SJCRH30 (cell line): ENCODE results near the gene NUPR1. TPM values are rescaled to one million over a fixed set of nuclear protein-coding genes. Genes with fewer than 3 reads are reported as not detected.

Experiments used
- DNase-seq, 2 experiments: peaks; one replicate each; pipeline ENCODE4 v3.0.0-alpha.2; 2015 to 2020
- H3K27ac ChIP-seq: fragments of 250-450 bp; sonication (Bioruptor Pico); 2 replicates; pipeline ENCODE4 v1.5.1; 2020; ENCODE audit warnings: mild to moderate bottlenecking, moderate library complexity
- H3K27me3 ChIP-seq: fragments of 250-450 bp; sonication (Bioruptor Pico); 2 replicates; pipeline ENCODE4 v1.5.1; 2020; ENCODE audit warnings: mild to moderate bottlenecking, moderate library complexity
- H3K36me3 ChIP-seq: fragments of 250-450 bp; sonication (Bioruptor Pico); 2 replicates; pipeline ENCODE4 v1.5.1; 2020; ENCODE audit warnings: mild to moderate bottlenecking, moderate library complexity
- H3K4me1 ChIP-seq: fragments of 250-450 bp; sonication (Bioruptor Pico); 2 replicates; pipeline ENCODE4 v1.5.1; 2020; ENCODE audit warnings: mild to moderate bottlenecking, moderate library complexity
- H3K4me3 ChIP-seq: fragments of 250-450 bp; sonication (Bioruptor Pico); 2 replicates; pipeline ENCODE4 v1.5.1; 2020; ENCODE audit warnings: mild to moderate bottlenecking, moderate library complexity
- H3K9me3 ChIP-seq: fragments of 250-450 bp; sonication (Bioruptor Pico); replicated peaks from 2 replicates; pipeline ENCODE4 v1.5.1; 2020; ENCODE audit warnings: mild to moderate bottlenecking, moderate library complexity
- total RNA-seq: library from RNA; depleted of rRNA; stranded (reverse); fragments of >200 nt; shearing (Covaris generic); gene quantifications from 2 replicates; pipeline ENCODE4 v1.2.3, GENCODE V29; 2014

NUPR1 gene
- total RNA-seq, 1 experiment from 2014 or later: not detected

DNA sequence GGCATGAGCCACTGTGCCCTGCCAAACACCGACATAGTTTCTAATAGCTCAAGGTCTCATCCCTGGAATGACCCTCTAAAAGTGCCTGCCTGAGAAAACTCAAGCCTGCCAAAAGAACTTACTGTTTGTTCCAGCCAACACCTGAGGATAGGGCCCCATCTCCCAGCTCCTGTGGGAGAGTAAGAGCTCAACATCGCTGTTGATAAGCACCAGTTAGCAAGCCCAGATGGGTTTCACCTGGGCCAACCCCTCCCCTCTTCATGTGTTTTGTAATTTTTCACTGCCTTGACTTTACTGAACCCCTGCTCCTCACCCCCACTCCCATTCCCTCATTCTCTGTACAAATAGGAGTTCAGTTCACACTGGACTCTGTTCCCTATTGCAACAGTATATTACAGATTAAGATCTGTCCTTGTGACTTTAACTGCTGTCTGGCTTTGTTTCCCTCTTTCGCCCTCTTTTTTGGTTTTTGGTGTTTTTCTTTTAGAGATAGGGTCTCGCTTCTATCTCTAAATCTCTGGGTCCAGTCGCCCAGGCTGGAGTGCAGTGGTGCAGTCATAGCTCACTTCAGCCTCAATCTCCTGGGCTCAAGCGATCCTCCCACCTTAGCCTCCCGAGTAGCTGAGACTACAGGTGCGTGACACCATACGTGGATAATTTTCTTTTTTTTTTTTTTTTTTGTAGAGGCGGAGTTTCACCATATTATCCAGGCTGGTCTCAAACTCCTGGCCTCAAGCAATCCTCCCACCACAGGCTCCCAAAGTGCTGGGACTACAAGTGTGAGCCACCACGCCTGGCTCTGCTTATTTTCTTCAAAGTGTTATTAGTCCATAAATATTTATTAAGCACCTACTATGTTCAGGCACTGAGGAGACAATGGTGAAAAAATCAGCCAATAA, 12.3 kb downstream of the NUPR1 start:
- H3K27me3 ChIP-seq: no peaks in the 10 kb centered on the region
- no peaks in the 10 kb centered on the region for H3K9me3 ChIP-seq
- H3K4me3 ChIP-seq: no peak overlapping the region
- DNase-seq: no peak
- H3K4me1 ChIP-seq: no peaks in the 10 kb centered on the region
- no peak overlapping the region for H3K27ac ChIP-seq
- H3K36me3 ChIP-seq: no peaks in the 10 kb centered on the region

DNA sequence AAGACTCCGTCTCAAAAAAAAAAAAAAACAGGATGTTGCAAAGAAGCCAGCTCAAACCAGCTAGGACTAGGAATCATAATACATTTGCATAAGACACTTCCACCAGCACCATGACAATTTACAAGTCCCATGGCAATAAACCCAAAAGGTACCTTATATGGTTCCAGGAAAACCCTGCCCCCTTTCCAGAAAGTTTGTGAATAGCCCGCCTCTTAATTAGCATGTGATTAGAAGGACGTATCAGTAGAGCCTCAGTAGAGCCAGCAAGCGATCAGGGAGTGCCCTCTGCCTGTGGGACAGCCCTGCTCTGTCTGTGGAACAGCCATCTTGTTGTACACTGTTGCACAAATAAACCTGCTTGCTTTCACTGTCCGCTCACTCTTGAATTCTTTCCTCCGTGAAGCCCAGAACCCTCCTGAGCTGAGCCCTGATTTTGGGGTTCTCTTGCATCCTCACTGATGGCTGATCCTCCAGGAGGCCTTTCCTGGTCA, 14.0 kb downstream of the NUPR1 start:
- Histone ChIP-seq H3K9me3 (no peaks in the 10 kb centered on the region), H3K27me3 (no peaks in the 10 kb centered on the region), H3K36me3 (no peaks in the 10 kb centered on the region), H3K4me1 (no peaks in the 10 kb centered on the region), H3K4me3 (no peak overlapping the region), H3K27ac (no peak overlapping the region)
- DNase-seq: no peak

DNA sequence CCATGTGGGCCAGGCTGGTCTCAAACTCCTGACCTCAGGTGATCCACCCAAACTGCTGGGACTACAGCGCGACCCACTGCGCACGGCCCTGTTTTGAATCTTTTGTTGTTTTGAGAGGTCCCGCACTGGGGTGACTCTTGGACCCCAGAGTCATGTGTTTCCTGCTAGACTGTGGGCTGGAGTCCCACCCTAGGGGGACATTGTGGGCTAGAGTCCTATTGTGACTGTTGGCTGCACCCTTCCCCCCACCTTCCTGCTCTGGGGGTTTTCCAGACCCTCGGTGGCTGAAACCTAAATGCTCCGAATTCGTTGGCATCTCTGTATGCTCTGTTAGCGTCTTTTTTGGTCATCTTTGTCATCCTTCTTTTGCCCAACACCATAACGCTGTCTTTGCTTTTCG, 16.0 kb downstream of the NUPR1 start:
- Histone ChIP-seq H3K4me1 (no peaks in the 10 kb centered on the region), H3K27ac (no peak overlapping the region), H3K9me3 (no peaks in the 10 kb centered on the region), H3K36me3 (no peaks in the 10 kb centered on the region), H3K4me3 (no peak overlapping the region), H3K27me3 (no peaks in the 10 kb centered on the region)
- no peak for DNase-seq

DNA sequence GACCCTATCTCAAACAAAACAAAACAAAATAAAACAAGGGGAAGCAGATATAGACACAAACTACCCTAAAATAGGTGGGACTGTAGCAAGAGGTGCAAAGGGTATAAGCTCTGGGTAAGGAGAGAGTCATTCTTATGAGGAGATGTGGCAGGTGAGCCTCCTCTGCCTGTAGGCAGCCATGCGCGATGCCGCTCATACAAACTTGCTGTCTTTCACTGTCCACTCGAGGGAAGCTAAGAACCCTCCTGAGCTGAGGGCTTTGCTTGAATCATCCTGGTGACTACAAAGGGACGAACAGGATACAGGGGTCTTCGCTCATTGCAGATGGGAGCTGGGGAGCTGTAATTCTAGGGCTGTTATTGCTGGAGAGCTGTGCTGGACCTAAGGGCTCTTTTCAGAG, 17.3 kb downstream of the NUPR1 start:
- Histone ChIP-seq H3K4me1 (no peaks in the 10 kb centered on the region), H3K27me3 (no peaks in the 10 kb centered on the region), H3K4me3 (no peak overlapping the region), H3K9me3 (no peaks in the 10 kb centered on the region), H3K36me3 (no peaks in the 10 kb centered on the region), H3K27ac (no peak overlapping the region)
- no peak for DNase-seq

DNA sequence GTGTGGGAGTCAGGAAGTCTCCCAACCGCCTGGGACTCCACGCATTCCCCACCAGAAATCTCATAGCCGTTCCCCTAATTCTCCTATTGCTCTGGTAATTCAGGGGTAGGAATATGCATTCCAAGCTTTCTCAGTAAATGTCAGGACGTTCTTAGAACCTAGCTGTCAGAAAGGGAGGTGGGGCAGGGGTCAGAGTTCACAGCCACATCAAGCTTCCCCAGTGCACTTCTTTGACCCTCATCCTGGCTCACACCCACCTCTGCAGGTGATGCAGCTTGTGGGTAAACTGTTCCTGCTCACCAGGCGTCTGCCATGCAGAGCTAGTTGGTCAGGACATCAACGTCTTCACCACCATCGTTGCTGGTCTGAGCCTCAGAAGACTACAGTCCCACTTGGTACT, 18.1 kb downstream of the NUPR1 start:
- Histone ChIP-seq H3K9me3 (no peaks in the 10 kb centered on the region), H3K4me3 (no peak overlapping the region), H3K27me3 (no peaks in the 10 kb centered on the region), H3K4me1 (no peaks in the 10 kb centered on the region), H3K36me3 (no peaks in the 10 kb centered on the region), H3K27ac (no peak overlapping the region)
- DNase-seq: no peak

DNA sequence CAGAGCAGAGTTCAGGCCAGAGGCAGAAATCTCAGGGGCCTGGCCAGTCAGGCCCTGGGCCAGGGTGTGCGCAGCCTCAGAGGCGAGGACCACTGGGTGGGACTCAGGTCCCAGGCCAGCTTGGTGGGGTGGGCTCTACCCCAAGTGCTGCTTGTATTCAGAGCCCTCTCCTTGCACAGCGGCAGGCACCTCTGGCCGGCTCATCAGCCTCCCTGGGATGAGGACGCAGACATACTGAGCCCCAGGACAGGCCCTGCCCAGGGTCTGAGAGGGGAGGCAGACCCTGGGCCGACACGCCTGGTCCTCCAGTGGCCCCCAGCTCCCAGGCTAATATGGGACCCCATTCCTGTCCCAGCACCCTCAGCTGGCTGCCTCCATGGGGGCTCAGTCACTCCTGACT, 24.5 kb downstream of the NUPR1 start:
- DNase-seq: no peak
- H3K36me3 ChIP-seq: no peaks in the 10 kb centered on the region
- H3K27me3 ChIP-seq: no peaks in the 10 kb centered on the region
- no peak overlapping the region for H3K27ac ChIP-seq
- H3K9me3 ChIP-seq: no peaks in the 10 kb centered on the region
- H3K4me1 ChIP-seq: no peaks in the 10 kb centered on the region
- no peak overlapping the region for H3K4me3 ChIP-seq

GRCh38 chr16:28513484-28514181, 25.1 kb downstream of the NUPR1 start:
- Histone ChIP-seq H3K36me3 (no peaks in the 10 kb centered on the region), H3K27me3 (no peaks in the 10 kb centered on the region), H3K4me3 (no peak overlapping the region), H3K4me1 (no peaks in the 10 kb centered on the region), H3K9me3 (no peaks in the 10 kb centered on the region), H3K27ac (no peak overlapping the region)
- DNase-seq: no peak

GRCh38 chr16:28511801-28512789, 26.7 kb downstream of the NUPR1 start:
- H3K4me3 ChIP-seq: no peak overlapping the region

GRCh38 chr16:28511031-28511430, 27.7 kb downstream of the NUPR1 start:
- Histone ChIP-seq H3K36me3 (no peaks in the 10 kb centered on the region), H3K4me1 (no peaks in the 10 kb centered on the region), H3K4me3 (no peak overlapping the region), H3K27ac (no peak overlapping the region), H3K27me3 (no peaks in the 10 kb centered on the region), H3K9me3 (no peaks in the 10 kb centered on the region)
- DNase-seq: no peak

More at GRCh38 chr16:28511801-28512789, 26.7 kb downstream of the NUPR1 start:
- no peak overlapping the region for H3K27ac ChIP-seq
- H3K36me3 ChIP-seq: no peaks in the 10 kb centered on the region
- no peaks in the 10 kb centered on the region for H3K4me1 ChIP-seq
- no peaks in the 10 kb centered on the region for H3K9me3 ChIP-seq
- DNase-seq: no peak
- H3K27me3 ChIP-seq: no peaks in the 10 kb centered on the region

GRCh38 chr16:28505489-28506137, 33.2 kb downstream of the NUPR1 start:
- Histone ChIP-seq H3K36me3 (no peaks in the 10 kb centered on the region), H3K27ac (no peak overlapping the region), H3K4me3 (no peak overlapping the region), H3K4me1 (no peaks in the 10 kb centered on the region), H3K27me3 (no peaks in the 10 kb centered on the region), H3K9me3 (no peaks in the 10 kb centered on the region)
- no peak for DNase-seq

- H3K9me3 ChIP-seq: no peaks in the 10 kb centered on the region
- H3K4me1 ChIP-seq: no peaks in the 10 kb centered on the region
- no peak overlapping the region for H3K4me3 ChIP-seq
- no peak overlapping the region for H3K27ac ChIP-seq
- DNase-seq: no peak
- H3K36me3 ChIP-seq: no peaks in the 10 kb centered on the region
- H3K27me3 ChIP-seq: no peaks in the 10 kb centered on the region
Observed at GRCh38 chr16:28504707-28505404, 33.9 kb downstream of the NUPR1 start.

- H3K36me3 ChIP-seq: no peaks in the 10 kb centered on the region
- no peak for DNase-seq
- no peak overlapping the region for H3K4me3 ChIP-seq
- H3K27me3 ChIP-seq: no peaks in the 10 kb centered on the region
- H3K9me3 ChIP-seq: no peaks in the 10 kb centered on the region
- no peak overlapping the region for H3K27ac ChIP-seq
- H3K4me1 ChIP-seq: no peaks in the 10 kb centered on the region
Observed at GRCh38 chr16:28503470-28504259, 35.1 kb downstream of the NUPR1 start.

DNA sequence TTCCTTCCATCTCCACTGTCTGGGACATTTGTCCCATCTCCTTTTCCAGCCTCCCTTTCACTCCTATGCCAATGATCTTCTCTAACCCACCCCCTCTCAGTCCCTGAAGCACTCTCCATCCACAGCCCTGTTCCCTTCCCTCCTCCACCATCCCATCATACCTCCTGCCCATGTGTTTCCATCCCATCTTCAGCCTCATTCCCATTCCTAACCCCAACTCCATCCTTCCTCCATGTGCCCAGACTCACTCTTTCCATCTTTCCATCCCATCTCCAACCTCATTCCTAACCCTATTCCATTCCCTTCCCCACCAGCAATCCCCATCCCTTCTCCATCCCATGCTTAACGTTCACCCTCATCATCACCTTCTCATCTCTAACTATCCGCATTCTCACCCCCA, 36.5 kb downstream of the NUPR1 start:
- Histone ChIP-seq H3K27me3 (no peaks in the 10 kb centered on the region), H3K27ac (no peak overlapping the region), H3K4me3 (no peak overlapping the region), H3K4me1 (no peaks in the 10 kb centered on the region), H3K36me3 (no peaks in the 10 kb centered on the region), H3K9me3 (no peaks in the 10 kb centered on the region)
- no peak for DNase-seq
